Testis (tissue), 3 donors: Measurements from ENCODE around the gene HLA-DQA2. TPM values are rescaled to one million over a fixed set of nuclear protein-coding genes. Genes with fewer than 3 reads are reported as not detected.
"Not testable (repeated sequence)": the region's sequence is repeated elsewhere in the genome, so short reads cannot be mapped to it uniquely, and the experiment has no call there.

ENCODE experiments used
- DNase-seq: peaks from one replicate; pipeline ENCODE4 v3.0.0-alpha.2; 2019
- H3K27ac ChIP-seq, 2 donors: fragments of 200-600 bp; sonication (generic); one replicate each; pipeline ENCODE4 v1.5.1; 2019
- H3K27me3 ChIP-seq: fragments of 200-600 bp; sonication (generic); one replicate; pipeline ENCODE4 v1.5.1; 2019
- H3K36me3 ChIP-seq: fragments of 200-600 bp; sonication (generic); one replicate; pipeline ENCODE4 v1.5.1; 2017; ENCODE audit warnings: low read depth; ENCODE audit errors: missing control alignments
- H3K4me1 ChIP-seq: fragments of 200-600 bp; sonication (generic); one replicate; pipeline ENCODE4 v1.5.1; 2019
- H3K4me3 ChIP-seq, 2 donors: fragments of 200-600 bp; sonication (generic); one replicate each; pipeline ENCODE4 v1.5.1; 2017 to 2019
- H3K9me3 ChIP-seq: fragments of 200-600 bp; sonication (generic); one replicate; pipeline ENCODE4 v1.5.1; 2017
- CTCF ChIP-seq, 3 experiments: fragments of 450-650 bp in 2 of 3; fragments of 200-600 bp in 1 of 3; sonication (generic) in 1 of 3; IDR thresholded peaks; one replicate each; pipeline ENCODE4 v1.5.1; 2016 to 2019; ENCODE audit warnings: antibody characterized with exemption in 3 of 3, mild to moderate bottlenecking in 2 of 3, moderate library complexity in 1 of 3
- POLR2A ChIP-seq: fragments of 450-650 bp; IDR thresholded peaks from one replicate; pipeline ENCODE4 v1.6.1; 2017; ENCODE audit warnings: antibody characterized with exemption, mild to moderate bottlenecking, moderate library complexity
- WGBS, 2 donors: methylation state at CpG; one replicate each; pipeline ENCODE4 v1.1.5; 2018; 5-methylcytosine and 5-hydroxymethylcytosine counted together
- intact Hi-C: fragments of 100-400 bp; cut with DNase I; formaldehyde crosslinking; loops from one replicate; pipeline ENCODE4 v1.15.1; 2023; ENCODE audit warnings: low total_unique reads
- polyA plus RNA-seq: library from polyadenylated mRNA; stranded (reverse); fragments of 350-450 nt; fragmentation: Illumina TruSeq; extraction: RNeasy Lipid Tissue Mini Kit (QIAGEN cat#74804); gene quantifications from one replicate; pipeline ENCODE4 v1.2.3, GENCODE V29; 2014; ENCODE audit warnings: low read depth, low replicate concordance; ENCODE audit not compliant: insufficient read depth
- total RNA-seq, 2 donors: library from RNA; depleted of rRNA; stranded (reverse); fragments of >200 nt; gene quantifications; one replicate each; pipeline ENCODE4 v1.2.3, GENCODE V29; 2016

HLA-DQA2 gene
- total and polyA plus RNA-seq, 3 donors from 2014 or later: 27.3 TPM; not detected in 2

- no peaks in the 10 kb centered on the region for H3K4me1 ChIP-seq
- DNase-seq: no peak
- intact Hi-C loops: loop anchor here (10.0 kb wide), 1 partner anchor 99 kb away; the partner anchor contains the start of gene HLA-DQB1
- H3K27me3 ChIP-seq: no peaks in the 10 kb centered on the region
- WGBS, 2 donors: 52 to 60% methylated on average over 1 of the region's 1 CpG
- no peak for TF ChIP-seq CTCF (IDR thresholded peaks at IDR 0.05)
- H3K4me3 ChIP-seq: no peak overlapping the region
- H3K9me3 ChIP-seq: no peaks in the 10 kb centered on the region
- H3K36me3 ChIP-seq: no peaks in the 10 kb centered on the region
- H3K27ac ChIP-seq: no peak overlapping the region
These were observed 22.9 kb downstream of the HLA-DQA2 start for GRCh38 chr6:32764048-32764447.

DNA sequence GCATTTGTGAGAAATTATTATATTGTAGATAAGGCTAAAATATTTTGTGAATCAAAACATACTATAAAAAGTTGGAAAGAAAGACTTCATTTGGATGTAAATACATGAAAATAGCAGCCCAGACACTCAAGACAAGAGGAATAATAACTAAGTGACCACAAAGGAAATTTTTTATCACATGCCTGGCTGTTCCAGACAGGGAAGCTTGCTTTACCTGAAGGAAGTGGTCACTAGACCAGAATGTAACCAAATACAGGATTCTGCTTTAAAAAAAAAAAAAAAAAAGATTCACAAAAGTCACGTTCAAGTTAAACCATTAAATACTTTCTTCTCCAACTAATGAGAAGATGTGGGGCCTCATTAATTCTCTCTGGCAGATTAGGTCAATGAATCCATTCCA, 31.5 kb downstream of the HLA-DQA2 start:
- Histone ChIP-seq H3K27ac (no peak overlapping the region), H3K4me3 (no peak overlapping the region), H3K36me3 (no peaks in the 10 kb centered on the region), H3K27me3 (no peaks in the 10 kb centered on the region), H3K4me1 (no peaks in the 10 kb centered on the region), H3K9me3 (no peaks in the 10 kb centered on the region)
- WGBS, 2 donors: 38 to 42% methylated on average over 1 of the region's 1 CpG
- no peak for TF ChIP-seq POLR2A
- TF ChIP-seq CTCF (IDR thresholded peaks at IDR 0.05): no peak
- intact Hi-C loops: no loop called here
- no peak for DNase-seq

- Histone ChIP-seq H3K27me3 (no peaks in the 10 kb centered on the region), H3K36me3 (no peaks in the 10 kb centered on the region), H3K9me3 (no peaks in the 10 kb centered on the region), H3K4me3 (no peak overlapping the region), H3K4me1 (no peaks in the 10 kb centered on the region), H3K27ac (no peak overlapping the region)
- no peak for TF ChIP-seq CTCF (IDR thresholded peaks at IDR 0.05)
- 80 to 100% methylated on average over 1 of the region's 1 CpG for WGBS, 2 donors
- intact Hi-C loops: no loop called here
- DNase-seq: no peak
These were observed 33.2 kb downstream of the HLA-DQA2 start for GRCh38 chr6:32774426-32774825.

- DNase-seq: no peak
- Histone ChIP-seq H3K4me3 (no peak overlapping the region), H3K4me1 (no peaks in the 10 kb centered on the region), H3K27ac (no peak overlapping the region), H3K27me3 (no peaks in the 10 kb centered on the region), H3K36me3 (no peaks in the 10 kb centered on the region), H3K9me3 (no peaks in the 10 kb centered on the region)
- intact Hi-C loops: no loop called here
- WGBS, 2 donors: 63 to 64% methylated on average over 1 of the region's 1 CpG
- TF ChIP-seq CTCF (IDR thresholded peaks at IDR 0.05) (no peak), POLR2A (no peak)
These were observed 33.9 kb downstream of the HLA-DQA2 start for GRCh38 chr6:32775071-32775470.

- intact Hi-C loops: no loop called here
- H3K4me3 ChIP-seq: no peak overlapping the region
- H3K27ac ChIP-seq: no peak overlapping the region
- no peaks in the 10 kb centered on the region for H3K36me3 ChIP-seq
- no peak for DNase-seq
- no peaks in the 10 kb centered on the region for H3K4me1 ChIP-seq
- no peaks in the 10 kb centered on the region for H3K27me3 ChIP-seq
- H3K9me3 ChIP-seq: no peaks in the 10 kb centered on the region
- TF ChIP-seq POLR2A (no peak), CTCF (IDR thresholded peaks at IDR 0.05) (no peak)
These were observed 37.8 kb downstream of the HLA-DQA2 start for GRCh38 chr6:32779036-32779435.

DNA sequence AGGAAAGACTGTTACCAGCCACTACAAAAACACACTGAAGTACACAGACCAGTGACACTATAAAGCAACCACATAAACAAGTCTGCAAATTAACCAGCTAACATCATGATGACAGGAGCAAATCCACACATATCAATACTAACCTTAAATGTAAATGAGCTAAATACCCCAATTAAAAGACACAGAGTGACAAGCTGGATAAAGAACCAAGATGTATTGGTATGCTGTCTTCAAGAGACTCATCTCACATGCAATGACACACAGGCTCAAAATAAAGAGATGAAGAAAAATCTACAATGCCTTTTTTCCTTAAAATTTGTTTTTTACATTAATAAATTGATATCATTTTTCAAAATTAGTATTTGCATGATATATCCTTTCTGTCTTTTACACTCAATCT, 41.7 kb downstream of the HLA-DQA2 start:
- H3K27me3 ChIP-seq, H3K4me1 ChIP-seq, intact Hi-C loops, H3K4me3 ChIP-seq, H3K9me3 ChIP-seq, H3K36me3 ChIP-seq, DNase-seq, H3K27ac ChIP-seq: not testable (repeated sequence)
